ENCODE measurements around the gene RAB4B. TPM values are rescaled to one million over a fixed set of nuclear protein-coding genes. Genes with fewer than 3 reads are reported as not detected.
A peak's percentile ranks its signal among the peaks of the same experiment; 100 is the strongest.

RAB4B gene
- total and polyA plus RNA-seq, 2 experiments from 2014 or later = 27.4 to 29.0 TPM

- Histone ChIP-seq H3K36me3 (ENCODE audit: insufficient read depth) (peaks cover 4% of the 10 kb centered on the region; the same call in 1 of the 2 replicates), H4K20me1 (replicated peaks; ENCODE audit: insufficient read depth) (peaks cover 38% of the 10 kb centered on the region), H3K9me2 (ENCODE audit: insufficient read depth) (no peaks in the 10 kb centered on the region), H3K79me2 (replicated peaks; ENCODE audit: insufficient read depth) (peaks cover 45% of the 10 kb centered on the region), H3K4me1 (ENCODE audit: insufficient read depth) (peaks cover 49% of the 10 kb centered on the region), H2AFZ (no peak overlapping the region), H3K4me3 (no peak overlapping the region), H3K4me2 (no peak overlapping the region), H3K27me3 (ENCODE audit: insufficient read depth) (peaks cover 12% of the 10 kb centered on the region; the same call in 1 of the 2 replicates), H3K27ac (ENCODE audit: low read depth) (no peak overlapping the region), H3F3A (replicated peaks; ENCODE audit: low read depth) (peaks cover 42% of the 10 kb centered on the region)
- ATAC-seq (no peak), DNase-seq (ENCODE audit: low spot score) (no peak)
- TF ChIP-seq REST (IDR thresholded peaks at IDR 0.05; ENCODE audit: unreplicated experiment) = no peak
- TF ChIP-seq ZNF462 (CRISPR knock-in tag; IDR thresholded peaks at IDR 0.05) = no peak
- no peak for TF ChIP-seq EZH2 (IDR thresholded peaks at IDR 0.05; ENCODE audit: low read depth, unreplicated experiment)
- no peak for TF ChIP-seq ZNF114 (CRISPR knock-in tag; IDR thresholded peaks at IDR 0.05)
- TF ChIP-seq POLR2AphosphoS5 (IDR thresholded peaks at IDR 0.05; ENCODE audit: low read depth) = no peak
- no peak for TF ChIP-seq JUNB (IDR thresholded peaks at IDR 0.05; ENCODE audit: unreplicated experiment)
- TF ChIP-seq CTCF (conservative IDR thresholded peaks at IDR 0.05; ENCODE audit: low read depth in 2 of 2) = no peak
- no peak for TF ChIP-seq NANOG (IDR thresholded peaks at IDR 0.05; ENCODE audit: borderline replicate concordance)
- no peak for TF ChIP-seq ZNF331 (CRISPR knock-in tag; IDR thresholded peaks at IDR 0.05; ENCODE audit: low read depth)
- no peak for TF ChIP-seq CREB1 (CRISPR knock-in tag; IDR thresholded peaks at IDR 0.05; ENCODE audit: low read depth)
- no peak for TF ChIP-seq STAT1 (IDR thresholded peaks at IDR 0.05; ENCODE audit: unreplicated experiment)
- no peak for TF ChIP-seq ETS1 (IDR thresholded peaks at IDR 0.05)
- no peak for TF ChIP-seq EZH2phosphoT487 (IDR thresholded peaks at IDR 0.05; ENCODE audit: unreplicated experiment)
- H3K27me3 Mint-ChIP-seq (ENCODE audit: insufficient read depth, low read depth, poor library complexity) = peaks cover 46% of the 10 kb centered on the region
- H3K36me3 Mint-ChIP-seq (ENCODE audit: low read depth) = peaks cover 44% of the 10 kb centered on the region
- H3K4me1 Mint-ChIP-seq = peaks cover 70% of the 10 kb centered on the region
- no peak overlapping the region; the same call in 1 of the 3 replicates for H3K4me3 Mint-ChIP-seq
- peak overlapping the region; percentile 75 for H3K27ac Mint-ChIP-seq
- no peaks in the 10 kb centered on the region; the same call in 2 of the 3 replicates for H3K9me3 Mint-ChIP-seq
Measured at GRCh38 chr19:40808021-40808325, 29.9 kb downstream of the RAB4B start.
